C4-2B (cell line): ENCODE results near the gene NLGN3.

Experiments used
- ZFX ChIP-seq: fragments of 450-650 bp; IDR thresholded peaks from 2 replicates; pipeline ENCODE4 v1.6.1; 2017
- TF ChIP-seq, protein P1 (sequence below): fragments of 450-650 bp; conservative IDR thresholded peaks from 2 replicates; pipeline ENCODE4 v1.5.1; 2017; ENCODE audit warnings: mild to moderate bottlenecking

DNA sequence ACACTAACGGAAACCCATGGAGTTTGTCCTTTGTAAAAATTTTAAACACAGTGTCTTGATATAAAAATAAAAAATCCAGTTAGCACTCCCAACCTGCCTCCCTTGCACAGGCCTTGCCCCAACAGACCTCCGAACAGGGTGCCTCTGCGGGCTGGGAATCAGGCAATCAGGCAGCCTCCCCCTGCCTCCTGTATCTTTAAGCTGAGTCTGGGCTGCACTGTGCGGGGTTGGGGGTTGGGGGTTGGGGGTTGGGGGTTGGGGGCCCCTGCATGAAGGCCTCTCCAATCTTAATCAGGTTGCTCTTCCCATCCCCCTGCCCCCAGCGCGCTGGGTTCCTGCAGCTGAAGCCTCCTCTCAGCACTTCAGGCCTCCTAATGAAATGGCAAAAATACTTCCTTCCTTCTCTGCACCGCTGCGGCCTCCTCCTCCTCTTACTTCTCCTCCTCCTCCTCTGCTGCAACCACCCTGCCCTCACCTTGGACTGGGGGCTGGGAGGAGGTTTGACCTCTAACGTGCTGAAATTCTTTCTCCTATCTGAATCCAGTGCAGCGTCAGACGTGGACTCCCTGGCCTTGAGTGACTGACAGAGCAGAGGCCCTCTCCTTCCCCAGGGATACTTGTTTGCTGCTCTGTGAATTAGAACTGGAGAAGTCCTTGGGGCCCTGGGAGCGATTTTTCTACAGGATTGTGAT is 26.6 kb downstream of the NLGN3 start:
- TF ChIP-seq, protein P1, sequence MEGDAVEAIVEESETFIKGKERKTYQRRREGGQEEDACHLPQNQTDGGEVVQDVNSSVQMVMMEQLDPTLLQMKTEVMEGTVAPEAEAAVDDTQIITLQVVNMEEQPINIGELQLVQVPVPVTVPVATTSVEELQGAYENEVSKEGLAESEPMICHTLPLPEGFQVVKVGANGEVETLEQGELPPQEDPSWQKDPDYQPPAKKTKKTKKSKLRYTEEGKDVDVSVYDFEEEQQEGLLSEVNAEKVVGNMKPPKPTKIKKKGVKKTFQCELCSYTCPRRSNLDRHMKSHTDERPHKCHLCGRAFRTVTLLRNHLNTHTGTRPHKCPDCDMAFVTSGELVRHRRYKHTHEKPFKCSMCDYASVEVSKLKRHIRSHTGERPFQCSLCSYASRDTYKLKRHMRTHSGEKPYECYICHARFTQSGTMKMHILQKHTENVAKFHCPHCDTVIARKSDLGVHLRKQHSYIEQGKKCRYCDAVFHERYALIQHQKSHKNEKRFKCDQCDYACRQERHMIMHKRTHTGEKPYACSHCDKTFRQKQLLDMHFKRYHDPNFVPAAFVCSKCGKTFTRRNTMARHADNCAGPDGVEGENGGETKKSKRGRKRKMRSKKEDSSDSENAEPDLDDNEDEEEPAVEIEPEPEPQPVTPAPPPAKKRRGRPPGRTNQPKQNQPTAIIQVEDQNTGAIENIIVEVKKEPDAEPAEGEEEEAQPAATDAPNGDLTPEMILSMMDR, result no peak
- TF ChIP-seq ZFX, result no peak
